ENCODE results near the gene MLEC. TPM values are rescaled to one million over a fixed set of nuclear protein-coding genes. Genes with fewer than 3 reads are reported as not detected.

The MLEC gene
- total RNA-seq, 4 donors from 2014 or later: 37.8 to 55.5 (median 46.3) TPM

GRCh38 chr12:120661432-120661831, 25.5 kb upstream of the MLEC start:
- no peak for DNase-seq (ENCODE audit: extremely low spot score)
- WGBS: 60% methylated on average over 2 of the region's 2 CpGs
- no peak overlapping the region for H3K4me3 ChIP-seq
- H3K36me3 ChIP-seq: peaks cover 0 to 37% (median 7%) of the 10 kb centered on the region in 4 donors
- TF ChIP-seq POLR2AphosphoS5 (IDR thresholded peaks at IDR 0.05) (no peak), CTCF (IDR thresholded peaks at IDR 0.05) (no peak), POLR2A (IDR thresholded peaks at IDR 0.05; ENCODE audit: low read depth) (no peak), EP300 (IDR thresholded peaks at IDR 0.05) (no peak)
- H3K27ac ChIP-seq (replicated peaks in 1 of 4): no peak overlapping the region
- intact Hi-C loops (cut with DNase I): no loop called here
- H3K27me3 ChIP-seq: no peaks in the 10 kb centered on the region
- H3K4me1 ChIP-seq: no peaks in the 10 kb centered on the region
- H3K9me3 ChIP-seq: no peaks in the 10 kb centered on the region

GRCh38 chr12:120662879-120663278, 24.1 kb upstream of the MLEC start:
- H3K27ac ChIP-seq (replicated peaks in 1 of 4): no peak overlapping the region
- H3K36me3 ChIP-seq: peaks cover 0 to 37% (median 7%) of the 10 kb centered on the region in 4 donors
- 85% methylated on average over 3 of the region's 3 CpGs for WGBS
- intact Hi-C loops (cut with DNase I): no loop called here
- H3K4me3 ChIP-seq: no peak overlapping the region
- H3K9me3 ChIP-seq: no peaks in the 10 kb centered on the region
- no peak for DNase-seq (ENCODE audit: extremely low spot score)
- no peak for TF ChIP-seq CTCF (IDR thresholded peaks at IDR 0.05)
- no peak for TF ChIP-seq POLR2A (IDR thresholded peaks at IDR 0.05; ENCODE audit: low read depth)
- TF ChIP-seq EP300 (IDR thresholded peaks at IDR 0.05): no peak
- no peak for TF ChIP-seq POLR2AphosphoS5 (IDR thresholded peaks at IDR 0.05)
- H3K27me3 ChIP-seq: no peaks in the 10 kb centered on the region
- H3K4me1 ChIP-seq: no peaks in the 10 kb centered on the region

- 92% methylated on average over 5 of the region's 5 CpGs for WGBS
- Histone ChIP-seq H3K4me3 (no peak overlapping the region), H3K27ac (replicated peaks in 1 of 4) (no peak overlapping the region), H3K9me3 (no peaks in the 10 kb centered on the region), H3K27me3 (no peaks in the 10 kb centered on the region), H3K4me1 (peaks cover 0 to 2% (median under 1%) of the 10 kb centered on the region in 4 donors), H3K36me3 (peaks cover 0 to 37% (median 7%) of the 10 kb centered on the region in 4 donors)
- intact Hi-C loops (cut with DNase I): no loop called here
- TF ChIP-seq EP300 (IDR thresholded peaks at IDR 0.05): no peak
- TF ChIP-seq POLR2AphosphoS5 (IDR thresholded peaks at IDR 0.05): no peak
- no peak for TF ChIP-seq CTCF (IDR thresholded peaks at IDR 0.05)
- TF ChIP-seq POLR2A (IDR thresholded peaks at IDR 0.05; ENCODE audit: low read depth): no peak
- no peak for DNase-seq (ENCODE audit: extremely low spot score)
These were observed 23.2 kb upstream of the MLEC start for GRCh38 chr12:120663741-120664140.

- Histone ChIP-seq H3K4me1 (peaks cover 8 to 12% (median 10%) of the 10 kb centered on the region in 4 donors), H3K9me3 (no peaks in the 10 kb centered on the region), H3K27me3 (no peaks in the 10 kb centered on the region), H3K27ac (replicated peaks in 1 of 4) (no peak overlapping the region), H3K36me3 (peaks cover 0 to 20% (median 0%) of the 10 kb centered on the region in 4 donors), H3K4me3 (no peak overlapping the region)
- intact Hi-C loops (cut with DNase I): no loop called here
- TF ChIP-seq EP300 (IDR thresholded peaks at IDR 0.05) (no peak), CTCF (IDR thresholded peaks at IDR 0.05) (no peak), POLR2A (IDR thresholded peaks at IDR 0.05; ENCODE audit: low read depth) (no peak), POLR2AphosphoS5 (IDR thresholded peaks at IDR 0.05) (no peak)
- 97% methylated on average over 14 of the region's 34 CpGs for WGBS
- no peak for DNase-seq (ENCODE audit: extremely low spot score)
These were observed 20.2 kb upstream of the MLEC start for GRCh38 chr12:120666571-120667390.

Data from esophagus muscularis mucosa (tissue), 4 donors.